WERI-Rb-1 (cell line): ENCODE measurements around the gene STAU1.

Source experiments
- DNase-seq: peaks from one replicate; pipeline ENCODE4 v3.0.0-alpha.2; 2020
- H3K27ac ChIP-seq: fragments of 250-450 bp; sonication (Bioruptor Pico); 2 replicates; pipeline ENCODE4 v1.5.1; 2020; ENCODE audit warnings: mild to moderate bottlenecking, moderate library complexity
- H3K27me3 ChIP-seq: fragments of 250-450 bp; sonication (Bioruptor Pico); 2 replicates; pipeline ENCODE4 v1.5.1; 2021; ENCODE audit warnings: mild to moderate bottlenecking, low read depth, moderate library complexity; ENCODE audit not compliant: insufficient read depth, severe bottlenecking
- H3K36me3 ChIP-seq: fragments of 250-450 bp; sonication (Bioruptor Pico); 2 replicates; pipeline ENCODE4 v1.5.1; 2020; ENCODE audit warnings: mild to moderate bottlenecking, moderate library complexity
- H3K4me3 ChIP-seq: 2 replicates; pipeline ENCODE4 v1.5.1; 2011; ENCODE audit warnings: low read depth, mild to moderate bottlenecking, control low read depth, low read length
- H3K9me3 ChIP-seq: fragments of 250-450 bp; sonication (Bioruptor Pico); 2 replicates; pipeline ENCODE4 v1.5.1; 2021; ENCODE audit warnings: mild to moderate bottlenecking, moderate library complexity; ENCODE audit not compliant: severe bottlenecking
- CTCF ChIP-seq: IDR thresholded peaks from 2 replicates; pipeline ENCODE4 v1.5.1; 2011; ENCODE audit warnings: low read depth, mild to moderate bottlenecking, control low read depth, inconsistent platforms, low read length

Gene STAU1

DNA sequence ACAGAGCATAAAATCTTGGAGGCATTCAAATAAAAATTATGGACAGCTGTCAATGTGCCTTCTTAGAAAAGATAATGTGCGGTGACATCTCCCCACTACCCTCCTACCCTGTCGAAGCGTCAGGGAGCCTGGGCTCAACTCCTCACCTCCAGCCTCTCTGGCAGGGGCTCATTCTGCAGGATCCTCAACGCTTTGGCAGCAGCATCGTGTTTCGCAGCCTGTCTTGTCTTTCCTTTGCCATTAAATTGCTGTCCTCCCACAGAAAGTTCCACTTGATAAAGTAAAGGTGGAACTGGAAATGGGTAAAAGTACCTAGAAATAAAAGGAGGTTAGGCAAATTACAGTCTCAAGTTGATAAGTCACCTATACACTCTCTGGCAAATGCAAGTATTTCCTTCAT lies 36.7 kb downstream of the STAU1 start:
- no peaks in the 10 kb centered on the region for H3K9me3 ChIP-seq
- DNase-seq, result no peak

DNA sequence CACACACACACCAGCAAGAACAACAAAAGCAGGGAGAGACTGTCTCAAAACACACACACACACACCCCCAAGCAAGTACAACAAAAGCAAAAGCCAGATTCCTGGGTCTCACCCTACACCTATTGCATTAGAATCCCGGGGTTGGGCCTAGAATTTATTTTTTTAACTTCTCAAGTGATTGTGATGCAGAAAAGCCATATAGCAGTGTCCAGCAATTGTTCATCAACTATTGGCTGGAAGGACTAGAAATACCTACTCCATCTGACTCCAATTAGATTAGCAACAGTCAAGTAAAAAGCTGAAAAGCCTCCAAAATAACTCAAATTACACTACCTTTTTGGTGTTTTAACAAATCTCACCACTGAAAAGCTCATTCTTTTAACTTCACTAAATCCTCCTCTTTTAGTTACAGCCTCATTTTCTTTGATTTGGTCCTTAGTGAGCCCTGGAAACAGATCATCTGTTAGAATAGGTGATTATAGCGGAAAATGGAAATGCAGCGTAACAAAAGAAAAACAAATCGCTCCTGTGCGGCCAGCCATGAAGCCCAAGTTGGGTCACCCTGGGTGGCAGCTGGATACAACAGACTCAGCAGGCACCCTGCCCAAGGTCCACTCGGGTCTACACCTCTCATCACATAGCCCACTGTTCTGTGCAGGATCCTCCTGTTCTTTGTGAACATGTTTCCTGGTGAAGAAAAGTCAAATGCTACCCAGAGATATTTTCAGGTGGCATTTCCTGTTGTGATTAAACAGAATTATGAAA lies 38.7 kb downstream of the STAU1 start:
- H3K27ac ChIP-seq, result no peak overlapping the region
- DNase-seq, result no peak
- peaks cover 63% of the 10 kb centered on the region for H3K36me3 ChIP-seq
- no peaks in the 10 kb centered on the region for H3K9me3 ChIP-seq
- no peak for TF ChIP-seq CTCF
- H3K27me3 ChIP-seq, result no peaks in the 10 kb centered on the region
- no peak overlapping the region for H3K4me3 ChIP-seq

More for the DNA sequence above, 36.7 kb downstream of the STAU1 start:
- H3K4me3 ChIP-seq, result no peak overlapping the region
- no peak for TF ChIP-seq CTCF
- no peaks in the 10 kb centered on the region for H3K27me3 ChIP-seq
- H3K27ac ChIP-seq, result no peak overlapping the region
- H3K36me3 ChIP-seq, result peaks cover 57% of the 10 kb centered on the region

- Histone ChIP-seq H3K36me3 (peaks cover 67% of the 10 kb centered on the region), H3K4me3 (no peak overlapping the region), H3K27me3 (no peaks in the 10 kb centered on the region), H3K27ac (no peak overlapping the region), H3K9me3 (no peaks in the 10 kb centered on the region)
- no peak for DNase-seq
- TF ChIP-seq CTCF, result no peak
These were observed 39.5 kb downstream of the STAU1 start for GRCh38 chr20:49148601-49149000.

DNA sequence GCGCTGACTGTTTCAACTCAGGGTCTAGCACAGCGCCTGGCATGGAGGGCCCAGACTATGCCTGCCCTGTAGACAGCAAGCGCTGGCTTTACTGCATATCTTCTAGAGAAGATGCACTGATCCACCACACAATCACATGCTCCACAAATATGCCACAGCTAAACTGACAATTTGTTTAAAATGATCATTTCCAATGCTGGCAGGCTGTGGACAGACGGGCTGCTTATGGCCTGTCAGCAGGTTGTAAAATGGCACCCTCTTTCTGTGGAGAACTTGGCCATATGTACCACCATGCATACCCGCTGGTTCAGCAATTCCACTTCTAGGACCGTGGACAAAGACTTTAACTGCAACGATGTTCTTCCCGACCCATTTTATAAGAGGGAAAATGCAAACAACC lies 40.8 kb downstream of the STAU1 start:
- Histone ChIP-seq H3K27me3 (no peaks in the 10 kb centered on the region), H3K9me3 (no peaks in the 10 kb centered on the region), H3K4me3 (no peak overlapping the region), H3K36me3 (peaks cover 69% of the 10 kb centered on the region), H3K27ac (no peak overlapping the region)
- DNase-seq, result no peak
- no peak for TF ChIP-seq CTCF

GRCh38 chr20:49146442-49147225 lies 41.5 kb downstream of the STAU1 start:
- no peaks in the 10 kb centered on the region for H3K27me3 ChIP-seq

More at GRCh38 chr20:49146442-49147225, 41.5 kb downstream of the STAU1 start:
- no peak for TF ChIP-seq CTCF
- Histone ChIP-seq H3K4me3 (no peak overlapping the region), H3K9me3 (no peaks in the 10 kb centered on the region), H3K27ac (no peak overlapping the region), H3K36me3 (peaks cover 65% of the 10 kb centered on the region)
- no peak for DNase-seq
